Sigmoid colon (tissue), 7 donors: ENCODE data around the gene FPR2. TPM values are rescaled to one million over a fixed set of nuclear protein-coding genes. Genes with fewer than 3 reads are reported as not detected.

Experiments used
- DNase-seq: peaks from one replicate; pipeline ENCODE4 v3.0.0-alpha.2; 2019
- H3K27ac ChIP-seq, 4 donors: fragments of 200-600 bp; sonication (generic); one replicate each; pipeline ENCODE4 v1.5.1; 2016 to 2019; ENCODE audit warnings: mild to moderate bottlenecking in 1 of 4
- H3K27me3 ChIP-seq, 3 donors: fragments of 200-600 bp; sonication (generic); one replicate each; pipeline ENCODE4 v1.5.1; 2019; ENCODE audit warnings: mild to moderate bottlenecking in 1 of 3
- H3K36me3 ChIP-seq, 4 donors: fragments of 200-600 bp; sonication (generic); one replicate each; pipeline ENCODE4 v1.5.1; 2016 to 2019
- H3K4me1 ChIP-seq, 4 donors: fragments of 200-600 bp; sonication (generic); one replicate each; pipeline ENCODE4 v1.5.1; 2017 to 2019
- H3K4me3 ChIP-seq, 4 donors: fragments of 200-600 bp; sonication (generic); one replicate each; pipeline ENCODE4 v1.5.1; 2017 to 2019; ENCODE audit warnings: mild to moderate bottlenecking in 2 of 4, moderate library complexity in 1 of 4
- H3K9me3 ChIP-seq, 4 donors: fragments of 200-600 bp in 3 of 4; sonication (generic) in 3 of 4; one replicate each; pipeline versions ENCODE4 v1.5.1 to v1.6.1; 2013 to 2019
- CTCF ChIP-seq, 4 experiments: fragments of 450-650 bp in 3 of 4; fragments of 200-600 bp in 1 of 4; IDR thresholded peaks; one replicate each; pipeline ENCODE4 v1.5.1; 2016 to 2019; ENCODE audit warnings: antibody characterized with exemption in 4 of 4, mild to moderate bottlenecking in 3 of 4, moderate library complexity in 2 of 4
- EP300 ChIP-seq, 4 donors: sonication (generic); formaldehyde crosslinking; IDR thresholded peaks; one replicate each; pipeline ENCODE4 v1.6.1; 2017; ENCODE audit warnings: antibody characterized with exemption in 4 of 4
- POLR2A ChIP-seq, 2 donors: fragments of 450-650 bp; IDR thresholded peaks; one replicate each; pipeline ENCODE4 v1.6.1; 2016; ENCODE audit warnings: antibody characterized with exemption in 2 of 2, mild to moderate bottlenecking in 2 of 2, moderate library complexity in 2 of 2
- POLR2AphosphoS5 ChIP-seq, 4 donors: sonication (generic); formaldehyde crosslinking; IDR thresholded peaks; one replicate each; pipeline ENCODE4 v1.6.1; 2017; ENCODE audit warnings: antibody characterized with exemption in 4 of 4
- WGBS, 2 donors: extraction: QIAGEN DNeasy Blood & Tissue Kit; methylation state at CpG; one replicate each; pipeline ENCODE4 v1.1.7; 2013; 5-methylcytosine and 5-hydroxymethylcytosine counted together
- intact Hi-C: fragments of 100-400 bp; cut with DNase I; formaldehyde crosslinking; loops from one replicate; pipeline ENCODE4 v1.15.1; 2023
- polyA plus RNA-seq, 3 donors: library from polyadenylated mRNA; stranded (reverse); fragments of 200-250 nt; gene quantifications; one replicate each; pipeline ENCODE4 v1.2.3, GENCODE V29; 2013
- total RNA-seq, 4 donors: library from RNA; depleted of rRNA; stranded (reverse); fragments of >200 nt; gene quantifications; one replicate each; pipeline ENCODE4 v1.1.0, GENCODE V29; 2016
- donor health status: healthy with polysubstance abuse.
- donor health status: Bipolar disorder and iron deficiency.
- donor health status: healthy.

FPR2 gene
- total and polyA plus RNA-seq, 7 donors, result 0.36 to 3.7 (median 1.3) TPM; not detected in 1

- Histone ChIP-seq H3K27me3 (peaks cover 0 to 5% (median 0%) of the 10 kb centered on the region in 3 donors), H3K4me1 (no peaks in the 10 kb centered on the region), H3K27ac (peak overlapping the region; percentile 0 to 51 (median 30)), H3K9me3 (no peaks in the 10 kb centered on the region), H3K36me3 (no peaks in the 10 kb centered on the region), H3K4me3 (no peak overlapping the region)
- WGBS, 2 donors, result 67 to 68% methylated on average over 6 of the region's 6 CpGs
- no peak for DNase-seq
- TF ChIP-seq EP300 (IDR thresholded peaks at IDR 0.05) (no peak), POLR2A (IDR thresholded peaks at IDR 0.05) (no peak), CTCF (IDR thresholded peaks at IDR 0.05) (no peak), POLR2AphosphoS5 (IDR thresholded peaks at IDR 0.05) (no peak)
- intact Hi-C loops, result no loop called here
These were observed 23.3 kb downstream of the FPR2 start for GRCh38 chr19:51784109-51784785.

GRCh38 chr19:51784922-51785690 is 24.1 kb downstream of the FPR2 start:
- no peaks in the 10 kb centered on the region for H3K36me3 ChIP-seq
- peak; percentile 84 for DNase-seq
- peaks cover 0 to 5% (median 0%) of the 10 kb centered on the region in 3 donors for H3K27me3 ChIP-seq
- 68 to 70% methylated on average over 6 of the region's 6 CpGs for WGBS, 2 donors
- H3K4me3 ChIP-seq, result no peak overlapping the region
- TF ChIP-seq POLR2A (IDR thresholded peaks at IDR 0.05) (no peak), CTCF (IDR thresholded peaks at IDR 0.05) (no peak), POLR2AphosphoS5 (IDR thresholded peaks at IDR 0.05) (peak in 3 of 4 donors; percentile 15 to 34 (median 21))
- intact Hi-C loops, result no loop called here
- H3K9me3 ChIP-seq, result no peaks in the 10 kb centered on the region
- H3K4me1 ChIP-seq, result no peaks in the 10 kb centered on the region
- peak overlapping the region; percentile 0 to 64 (median 36) for H3K27ac ChIP-seq

- no peaks in the 10 kb centered on the region for H3K4me1 ChIP-seq
- DNase-seq, result no peak
- intact Hi-C loops, result no loop called here
These were observed 25.9 kb downstream of the FPR2 start for GRCh38 chr19:51786646-51787494.

GRCh38 chr19:51788029-51788428 is 27.0 kb downstream of the FPR2 start:
- no peaks in the 10 kb centered on the region for H3K4me1 ChIP-seq
- intact Hi-C loops, result no loop called here
- TF ChIP-seq EP300 (IDR thresholded peaks at IDR 0.05), result no peak
- no peak for TF ChIP-seq POLR2AphosphoS5 (IDR thresholded peaks at IDR 0.05)
- no peak for TF ChIP-seq CTCF (IDR thresholded peaks at IDR 0.05)
- no peak for TF ChIP-seq POLR2A (IDR thresholded peaks at IDR 0.05)
- no peak overlapping the region for H3K4me3 ChIP-seq
- H3K27me3 ChIP-seq, result no peaks in the 10 kb centered on the region
- no peak for DNase-seq
- no peaks in the 10 kb centered on the region for H3K36me3 ChIP-seq
- no peak overlapping the region for H3K27ac ChIP-seq
- no peaks in the 10 kb centered on the region for H3K9me3 ChIP-seq
- WGBS, 2 donors, result 49 to 75% methylated on average over 2 of the region's 2 CpGs

More at GRCh38 chr19:51786646-51787494, 25.9 kb downstream of the FPR2 start:
- Histone ChIP-seq H3K36me3 (no peaks in the 10 kb centered on the region), H3K27me3 (no peaks in the 10 kb centered on the region), H3K9me3 (no peaks in the 10 kb centered on the region), H3K4me3 (no peak overlapping the region), H3K27ac (peak overlapping the region in 1 of 4 donors; percentile 64)
- 56 to 74% methylated on average over 6 of the region's 6 CpGs for WGBS, 2 donors
- TF ChIP-seq CTCF (IDR thresholded peaks at IDR 0.05), result no peak
- no peak for TF ChIP-seq EP300 (IDR thresholded peaks at IDR 0.05)
- no peak for TF ChIP-seq POLR2A (IDR thresholded peaks at IDR 0.05)
